Measurements from ENCODE around the gene FAM216A. TPM values are rescaled to one million over a fixed set of nuclear protein-coding genes. Genes with fewer than 3 reads are reported as not detected.
"Not testable (repeated sequence)": the region's sequence is repeated elsewhere in the genome, so short reads cannot be mapped to it uniquely, and the experiment has no call there.

FAM216A gene
- total RNA-seq, 6 experiments from 2014 or later, result 16.4 to 25.2 (median 18.0) TPM

- no peak for DNase-seq
- H3K4me3 Mint-ChIP-seq, result no peak overlapping the region
- H3K27me3 Mint-ChIP-seq (ENCODE audit: insufficient read depth), result peaks cover 2% of the 10 kb centered on the region; the same call in 1 of the 2 replicates
- H3K27ac Mint-ChIP-seq, result peak overlapping the region; percentile 99
- no peaks in the 10 kb centered on the region for H3K9me3 Mint-ChIP-seq
- no peak for TF ChIP-seq CTCF (IDR thresholded peaks at IDR 0.05)
- H3K4me1 Mint-ChIP-seq (ENCODE audit: low read depth), result peaks cover 33% of the 10 kb centered on the region
- peaks cover 24% of the 10 kb centered on the region for H3K36me3 Mint-ChIP-seq (ENCODE audit: low read depth)
Observed at GRCh38 chr12:110451263-110451662, 17.4 kb upstream of the FAM216A start.

- H3K27ac Mint-ChIP-seq, result no peak overlapping the region
- no peak for DNase-seq
- no peaks in the 10 kb centered on the region for H3K9me3 Mint-ChIP-seq
- no peak overlapping the region for H3K4me3 Mint-ChIP-seq
- H3K36me3 Mint-ChIP-seq (ENCODE audit: low read depth), result peaks cover 14% of the 10 kb centered on the region
- TF ChIP-seq CTCF (IDR thresholded peaks at IDR 0.05), result no peak
- peaks cover 2% of the 10 kb centered on the region; the same call in 1 of the 2 replicates for H3K27me3 Mint-ChIP-seq (ENCODE audit: insufficient read depth)
- H3K4me1 Mint-ChIP-seq (ENCODE audit: low read depth), result peaks cover 20% of the 10 kb centered on the region
Observed at GRCh38 chr12:110453569-110454296, 14.9 kb upstream of the FAM216A start.

GRCh38 chr12:110458756-110459155 lies 9.9 kb upstream of the FAM216A start:
- Mint-ChIP-seq H3K27ac (no peak overlapping the region), H3K4me1 (ENCODE audit: low read depth) (no peaks in the 10 kb centered on the region), H3K36me3 (ENCODE audit: low read depth) (peaks cover 4% of the 10 kb centered on the region; the same call in 1 of the 2 replicates), H3K9me3 (no peaks in the 10 kb centered on the region), H3K27me3 (ENCODE audit: insufficient read depth) (no peaks in the 10 kb centered on the region), H3K4me3 (no peak overlapping the region)
- no peak for TF ChIP-seq CTCF (IDR thresholded peaks at IDR 0.05)
- DNase-seq, result no peak

GRCh38 chr12:110461189-110461588 lies 7.5 kb upstream of the FAM216A start:
- not testable (repeated sequence) for H3K4me3 Mint-ChIP-seq; H3K9me3 Mint-ChIP-seq; H3K4me1 Mint-ChIP-seq (ENCODE audit: low read depth); H3K27me3 Mint-ChIP-seq (ENCODE audit: insufficient read depth); DNase-seq; H3K27ac Mint-ChIP-seq; H3K36me3 Mint-ChIP-seq (ENCODE audit: low read depth)

GRCh38 chr12:110465024-110465423 lies 3.6 kb upstream of the FAM216A start:
- H3K27me3 Mint-ChIP-seq (ENCODE audit: insufficient read depth), result peaks cover 2% of the 10 kb centered on the region
- peaks cover 24% of the 10 kb centered on the region for H3K4me1 Mint-ChIP-seq (ENCODE audit: low read depth)
- H3K27ac Mint-ChIP-seq, result no peak overlapping the region
- no peaks in the 10 kb centered on the region for H3K9me3 Mint-ChIP-seq
- no peak for DNase-seq
- no peaks in the 10 kb centered on the region for H3K36me3 Mint-ChIP-seq (ENCODE audit: low read depth)
- H3K4me3 Mint-ChIP-seq, result no peak overlapping the region
- no peak for TF ChIP-seq CTCF (IDR thresholded peaks at IDR 0.05)

- DNase-seq; H3K9me3 Mint-ChIP-seq; H3K27ac Mint-ChIP-seq; H3K36me3 Mint-ChIP-seq (ENCODE audit: low read depth); H3K4me3 Mint-ChIP-seq; H3K27me3 Mint-ChIP-seq (ENCODE audit: insufficient read depth): not testable (repeated sequence)
- H3K4me1 Mint-ChIP-seq (ENCODE audit: low read depth), result peaks cover 25% of the 10 kb centered on the region
Observed at GRCh38 chr12:110465765-110466164, 2.9 kb upstream of the FAM216A start.

Measured in HFFc6 (cell line).